ENCODE results near the gene CLRN1.
"Not testable (repeated sequence)": the region's sequence is repeated elsewhere in the genome, so short reads cannot be mapped to it uniquely, and the experiment has no call there.

Gene CLRN1

GRCh38 chr3:150972366-150973071 lies at the start of gene CLRN1:
Gene CLRN1, minus strand, starts transcription at chr3:150972727. Its CDS starts 19 bp downstream, at chr3:150972708.
- DNase-seq, result no peak
- in situ Hi-C loops (cut with MboI; ENCODE audit: low pct_unique_long_range_greater_than_20kb, low sequenced_read_pairs), result no loop called here

GRCh38 chr3:151016478-151016795 lies 43.9 kb upstream of the CLRN1 start:
- DNase-seq, result no peak
- in situ Hi-C loops (cut with MboI; ENCODE audit: low pct_unique_long_range_greater_than_20kb, low sequenced_read_pairs), result no loop called here

GRCh38 chr3:151015767-151016477 lies 43.4 kb upstream of the CLRN1 start:
- DNase-seq, result no peak
- in situ Hi-C loops (cut with MboI; ENCODE audit: low pct_unique_long_range_greater_than_20kb, low sequenced_read_pairs), result no loop called here

GRCh38 chr3:151015181-151015580 lies 42.7 kb upstream of the CLRN1 start:
- in situ Hi-C loops (cut with MboI; ENCODE audit: low pct_unique_long_range_greater_than_20kb, low sequenced_read_pairs), result no loop called here
- no peak for DNase-seq

- DNase-seq, result no peak
- in situ Hi-C loops (cut with MboI; ENCODE audit: low pct_unique_long_range_greater_than_20kb, low sequenced_read_pairs), result no loop called here
Measured at GRCh38 chr3:151014501-151015018, 42.0 kb upstream of the CLRN1 start.

- in situ Hi-C loops (cut with MboI; ENCODE audit: low pct_unique_long_range_greater_than_20kb, low sequenced_read_pairs), result no loop called here
- no peak for DNase-seq
Measured at GRCh38 chr3:151012753-151013152, 40.2 kb upstream of the CLRN1 start.

GRCh38 chr3:151011427-151011826 lies 38.9 kb upstream of the CLRN1 start:
- peak; percentile 11 for DNase-seq
- in situ Hi-C loops (cut with MboI; ENCODE audit: low pct_unique_long_range_greater_than_20kb, low sequenced_read_pairs), result no loop called here

- DNase-seq, result no peak
- in situ Hi-C loops (cut with MboI; ENCODE audit: low pct_unique_long_range_greater_than_20kb, low sequenced_read_pairs), result no loop called here
Measured at GRCh38 chr3:151009981-151010380, 37.5 kb upstream of the CLRN1 start.

- DNase-seq, result no peak
- in situ Hi-C loops (cut with MboI; ENCODE audit: low pct_unique_long_range_greater_than_20kb, low sequenced_read_pairs), result no loop called here
Measured at GRCh38 chr3:151009430-151009829, 36.9 kb upstream of the CLRN1 start.

GRCh38 chr3:151008699-151009098 lies 36.2 kb upstream of the CLRN1 start:
- no peak for DNase-seq
- in situ Hi-C loops (cut with MboI; ENCODE audit: low pct_unique_long_range_greater_than_20kb, low sequenced_read_pairs), result no loop called here

- DNase-seq, result no peak
- in situ Hi-C loops (cut with MboI; ENCODE audit: low pct_unique_long_range_greater_than_20kb, low sequenced_read_pairs), result no loop called here
Measured at GRCh38 chr3:151003768-151004134, 31.2 kb upstream of the CLRN1 start.

- DNase-seq, result no peak
- in situ Hi-C loops (cut with MboI; ENCODE audit: low pct_unique_long_range_greater_than_20kb, low sequenced_read_pairs), result no loop called here
Measured at GRCh38 chr3:151003029-151003767, 30.7 kb upstream of the CLRN1 start.

- in situ Hi-C loops (cut with MboI; ENCODE audit: low pct_unique_long_range_greater_than_20kb, low sequenced_read_pairs), result no loop called here
- DNase-seq, result no peak
Measured at GRCh38 chr3:151002003-151002981, 29.8 kb upstream of the CLRN1 start.

- no peak for DNase-seq
- in situ Hi-C loops (cut with MboI; ENCODE audit: low pct_unique_long_range_greater_than_20kb, low sequenced_read_pairs), result no loop called here
Measured at GRCh38 chr3:150998996-150999395, 26.5 kb upstream of the CLRN1 start.

GRCh38 chr3:150996731-150997130 lies 24.2 kb upstream of the CLRN1 start:
- no peak for DNase-seq
- in situ Hi-C loops (cut with MboI; ENCODE audit: low pct_unique_long_range_greater_than_20kb, low sequenced_read_pairs), result no loop called here

- in situ Hi-C loops (cut with MboI; ENCODE audit: low pct_unique_long_range_greater_than_20kb, low sequenced_read_pairs), result no loop called here
- no peak for DNase-seq
Measured at GRCh38 chr3:150995510-150995909, 23.0 kb upstream of the CLRN1 start.

- DNase-seq, result no peak
Measured at GRCh38 chr3:150989208-150989607, 16.7 kb upstream of the CLRN1 start.

GRCh38 chr3:150988395-150988794 lies 15.9 kb upstream of the CLRN1 start:
- DNase-seq; in situ Hi-C loops (cut with MboI; ENCODE audit: low pct_unique_long_range_greater_than_20kb, low sequenced_read_pairs): not testable (repeated sequence)

More at GRCh38 chr3:150989208-150989607, 16.7 kb upstream of the CLRN1 start:
- in situ Hi-C loops (cut with MboI; ENCODE audit: low pct_unique_long_range_greater_than_20kb, low sequenced_read_pairs), result no loop called here

- in situ Hi-C loops (cut with MboI; ENCODE audit: low pct_unique_long_range_greater_than_20kb, low sequenced_read_pairs), result no loop called here
Measured at GRCh38 chr3:150985711-150986110, 13.2 kb upstream of the CLRN1 start.

More at GRCh38 chr3:150985711-150986110, 13.2 kb upstream of the CLRN1 start:
- DNase-seq, result peak; percentile 20

Data from KBM-7 (cell line).